Measurements from ENCODE around the gene CDCA4. TPM values are rescaled to one million over a fixed set of nuclear protein-coding genes. Genes with fewer than 3 reads are reported as not detected.

The CDCA4 gene
- polyA plus RNA-seq, 1 donor from 2014 or later, result 5.4 TPM

GRCh38 chr14:104996032-104996431 lies 24.9 kb downstream of the CDCA4 start:
- no peak overlapping the region for H2AFZ ChIP-seq (ENCODE audit: low read depth, low read length)
- no peaks in the 10 kb centered on the region for H3F3A ChIP-seq (ENCODE audit: insufficient read depth, low read length, poor library complexity, severe bottlenecking)
- no peaks in the 10 kb centered on the region for H4K20me1 ChIP-seq (ENCODE audit: insufficient read depth)
- H3K36me3 ChIP-seq (ENCODE audit: insufficient read depth, low read length), result no peaks in the 10 kb centered on the region
- no peak overlapping the region for H3K4me2 ChIP-seq (ENCODE audit: low read length)
- no peak overlapping the region for H3K9ac ChIP-seq (ENCODE audit: low read length)
- no peaks in the 10 kb centered on the region for H3K9me3 ChIP-seq (ENCODE audit: low read length)
- H3K9me2 ChIP-seq (ENCODE audit: insufficient read depth, low read length), result no peaks in the 10 kb centered on the region
- no peak overlapping the region for H3K27ac ChIP-seq (ENCODE audit: low read length)
- no peaks in the 10 kb centered on the region for H3K27me3 ChIP-seq (ENCODE audit: insufficient read depth, low read depth, low read length)
- H3K79me2 ChIP-seq (replicated peaks; ENCODE audit: insufficient read depth, low read length), result no peaks in the 10 kb centered on the region
- no peak overlapping the region for H3K4me3 ChIP-seq (ENCODE audit: low read length)
- TF ChIP-seq MXI1 (conservative IDR thresholded peaks at IDR 0.05; ENCODE audit: poor library complexity, severe bottlenecking) (no peak), REST (IDR thresholded peaks at IDR 0.05; ENCODE audit: borderline replicate concordance) (no peak), POLR2AphosphoS5 (IDR thresholded peaks at IDR 0.05) (no peak), EP300 (conservative IDR thresholded peaks at IDR 0.05; ENCODE audit: poor library complexity, severe bottlenecking) (no peak), CTCF (IDR thresholded peaks at IDR 0.05; ENCODE audit: poor library complexity, severe bottlenecking) (no peak), TAF1 (IDR thresholded peaks at IDR 0.05; ENCODE audit: low read depth) (no peak), EZH2 (IDR thresholded peaks at IDR 0.05; ENCODE audit: borderline replicate concordance, insufficient read depth, low read length, poor library complexity, severe bottlenecking) (no peak), RAD21 (conservative IDR thresholded peaks at IDR 0.05) (no peak)

- H3K79me2 ChIP-seq (replicated peaks; ENCODE audit: insufficient read depth, low read length), result no peaks in the 10 kb centered on the region
- no peaks in the 10 kb centered on the region for H3K27me3 ChIP-seq (ENCODE audit: insufficient read depth, low read depth, low read length)
- no peaks in the 10 kb centered on the region for H3K9me2 ChIP-seq (ENCODE audit: insufficient read depth, low read length)
- H2AFZ ChIP-seq (ENCODE audit: low read depth, low read length), result no peak overlapping the region
- no peak for TF ChIP-seq RAD21 (conservative IDR thresholded peaks at IDR 0.05)
- no peak for TF ChIP-seq POLR2AphosphoS5 (IDR thresholded peaks at IDR 0.05)
- TF ChIP-seq EP300 (conservative IDR thresholded peaks at IDR 0.05; ENCODE audit: poor library complexity, severe bottlenecking), result no peak
- TF ChIP-seq TAF1 (IDR thresholded peaks at IDR 0.05; ENCODE audit: low read depth), result no peak
- no peak for TF ChIP-seq CTCF (IDR thresholded peaks at IDR 0.05; ENCODE audit: poor library complexity, severe bottlenecking)
- no peak for TF ChIP-seq MXI1 (conservative IDR thresholded peaks at IDR 0.05; ENCODE audit: poor library complexity, severe bottlenecking)
- no peak for TF ChIP-seq EZH2 (IDR thresholded peaks at IDR 0.05; ENCODE audit: borderline replicate concordance, insufficient read depth, low read length, poor library complexity, severe bottlenecking)
- no peak for TF ChIP-seq SMC3 (conservative IDR thresholded peaks at IDR 0.05; ENCODE audit: poor library complexity)
- no peak for TF ChIP-seq REST (IDR thresholded peaks at IDR 0.05; ENCODE audit: borderline replicate concordance)
- H3K4me2 ChIP-seq (ENCODE audit: low read length), result no peak overlapping the region
- no peaks in the 10 kb centered on the region for H3K9me3 ChIP-seq (ENCODE audit: low read length)
- no peaks in the 10 kb centered on the region for H4K20me1 ChIP-seq (ENCODE audit: insufficient read depth)
- H3K9ac ChIP-seq (ENCODE audit: low read length), result no peak overlapping the region
- no peak overlapping the region for H3K4me3 ChIP-seq (ENCODE audit: low read length)
- H3K36me3 ChIP-seq (ENCODE audit: insufficient read depth, low read length), result no peaks in the 10 kb centered on the region
- no peaks in the 10 kb centered on the region for H3F3A ChIP-seq (ENCODE audit: insufficient read depth, low read length, poor library complexity, severe bottlenecking)
- H3K27ac ChIP-seq (ENCODE audit: low read length), result no peak overlapping the region
These were observed 25.9 kb downstream of the CDCA4 start for GRCh38 chr14:104994978-104995377.

Data from neural cell (in vitro differentiated cells).